Ascending aorta (tissue), 2 donors: ENCODE data around the gene C1orf52. TPM values are rescaled to one million over a fixed set of nuclear protein-coding genes. Genes with fewer than 3 reads are reported as not detected.

Source experiments
- DNase-seq, 2 donors: peaks; one replicate each; pipeline ENCODE4 v3.0.0-alpha.2; 2019; ENCODE audit warnings: low spot score in 2 of 2
- H3K27ac ChIP-seq, 2 donors: fragments of 200-600 bp; sonication (generic); one replicate each; pipeline ENCODE4 v1.5.1; 2016 to 2017; ENCODE audit warnings: mild to moderate bottlenecking in 1 of 2
- H3K27me3 ChIP-seq: fragments of 200-600 bp; sonication (generic); one replicate; pipeline ENCODE4 v1.5.1; 2017
- H3K36me3 ChIP-seq, 2 donors: fragments of 200-600 bp; sonication (generic); one replicate each; pipeline ENCODE4 v1.5.1; 2016
- H3K4me1 ChIP-seq, 2 donors: fragments of 200-600 bp; sonication (generic); one replicate each; pipeline ENCODE4 v1.5.1; 2016 to 2017; ENCODE audit warnings: mild to moderate bottlenecking in 1 of 2
- H3K4me3 ChIP-seq, 2 donors: fragments of 200-600 bp; sonication (generic); one replicate each; pipeline ENCODE4 v1.5.1; 2016 to 2017; ENCODE audit warnings: mild to moderate bottlenecking in 1 of 2
- H3K9me3 ChIP-seq, 2 donors: fragments of 200-600 bp; sonication (generic); one replicate each; pipeline ENCODE4 v1.5.1; 2016
- intact Hi-C: fragments of 100-400 bp; cut with DNase I; formaldehyde crosslinking; loops from one replicate; pipeline ENCODE4 v1.15.1; 2023
- total RNA-seq: library from RNA; depleted of rRNA; stranded (reverse); fragments of >200 nt; gene quantifications from one replicate; pipeline ENCODE4 v1.1.0, GENCODE V29; 2016
- TF ChIP-seq, protein P1 (sequence below), 3 experiments: fragments of 200-600 bp in 2 of 3; fragments of 450-650 bp in 1 of 3; sonication (generic) in 2 of 3; IDR thresholded peaks; one replicate each; pipeline ENCODE4 v1.5.1; 2016 to 2019; ENCODE audit warnings: antibody characterized with exemption in 3 of 3, mild to moderate bottlenecking in 1 of 3, moderate library complexity in 1 of 3

C1orf52 gene
- total RNA-seq, 1 donor from 2014 or later, result 2.3 TPM

DNA sequence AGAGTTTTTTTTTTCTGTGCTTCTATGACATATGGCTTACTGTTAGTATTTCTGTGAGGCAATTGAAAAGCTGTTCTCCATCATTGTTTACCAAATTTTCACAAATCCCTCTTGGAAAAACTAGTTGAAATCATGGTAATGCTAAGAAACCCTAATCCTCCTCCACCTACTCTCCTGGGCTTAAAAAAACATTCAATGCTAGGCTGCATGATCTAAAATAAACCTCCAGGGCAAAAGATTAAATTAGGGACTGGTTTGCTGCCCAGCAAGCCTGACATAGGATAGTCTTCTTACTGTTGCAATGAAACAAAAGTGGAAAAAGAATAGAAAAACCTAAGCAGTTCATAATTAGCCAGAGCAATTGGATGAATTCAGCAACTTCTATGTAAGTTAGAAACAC lies 16.1 kb downstream of the C1orf52 start:
- intact Hi-C loops, result no loop called here

DNA sequence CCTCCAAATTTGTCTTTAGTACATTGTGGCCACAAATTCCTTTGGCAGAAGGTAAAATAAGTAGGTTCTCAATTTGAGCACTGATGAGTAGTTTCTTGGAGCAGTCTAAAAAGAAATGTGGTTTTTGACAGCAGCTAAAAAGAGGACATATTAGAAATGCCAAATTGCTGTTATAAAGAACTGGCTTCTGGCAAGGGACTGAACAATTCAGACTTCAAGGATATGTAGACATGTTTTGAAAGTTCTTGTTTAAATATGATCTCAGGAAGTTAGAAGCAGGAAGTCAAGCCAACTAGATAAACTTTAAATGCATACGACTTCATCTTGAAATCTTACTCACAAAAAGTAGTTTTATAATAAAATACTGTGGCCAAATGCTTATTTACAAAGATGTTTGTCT lies 18.8 kb downstream of the C1orf52 start:
- peak overlapping the region; percentile 14 to 56 for H3K27ac ChIP-seq
- H3K4me1 ChIP-seq, result peaks cover 4 to 9% of the 10 kb centered on the region in 2 donors
- DNase-seq, result no peak
- no peak overlapping the region for H3K4me3 ChIP-seq
- no peaks in the 10 kb centered on the region for H3K9me3 ChIP-seq
- intact Hi-C loops, result no loop called here
- no peaks in the 10 kb centered on the region for H3K27me3 ChIP-seq
- TF ChIP-seq, protein P1, sequence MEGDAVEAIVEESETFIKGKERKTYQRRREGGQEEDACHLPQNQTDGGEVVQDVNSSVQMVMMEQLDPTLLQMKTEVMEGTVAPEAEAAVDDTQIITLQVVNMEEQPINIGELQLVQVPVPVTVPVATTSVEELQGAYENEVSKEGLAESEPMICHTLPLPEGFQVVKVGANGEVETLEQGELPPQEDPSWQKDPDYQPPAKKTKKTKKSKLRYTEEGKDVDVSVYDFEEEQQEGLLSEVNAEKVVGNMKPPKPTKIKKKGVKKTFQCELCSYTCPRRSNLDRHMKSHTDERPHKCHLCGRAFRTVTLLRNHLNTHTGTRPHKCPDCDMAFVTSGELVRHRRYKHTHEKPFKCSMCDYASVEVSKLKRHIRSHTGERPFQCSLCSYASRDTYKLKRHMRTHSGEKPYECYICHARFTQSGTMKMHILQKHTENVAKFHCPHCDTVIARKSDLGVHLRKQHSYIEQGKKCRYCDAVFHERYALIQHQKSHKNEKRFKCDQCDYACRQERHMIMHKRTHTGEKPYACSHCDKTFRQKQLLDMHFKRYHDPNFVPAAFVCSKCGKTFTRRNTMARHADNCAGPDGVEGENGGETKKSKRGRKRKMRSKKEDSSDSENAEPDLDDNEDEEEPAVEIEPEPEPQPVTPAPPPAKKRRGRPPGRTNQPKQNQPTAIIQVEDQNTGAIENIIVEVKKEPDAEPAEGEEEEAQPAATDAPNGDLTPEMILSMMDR (IDR thresholded peaks at IDR 0.05), result peak in 1 of 3 experiments; percentile 1
- H3K36me3 ChIP-seq, result no peaks in the 10 kb centered on the region

More for the DNA sequence above, 16.1 kb downstream of the C1orf52 start:
- H3K9me3 ChIP-seq, result no peaks in the 10 kb centered on the region
- H3K4me3 ChIP-seq, result no peak overlapping the region
- no peak for DNase-seq
- H3K4me1 ChIP-seq, result peaks cover 4 to 9% of the 10 kb centered on the region in 2 donors
- H3K27ac ChIP-seq, result no peak overlapping the region
- TF ChIP-seq, protein P1 (IDR thresholded peaks at IDR 0.05), result no peak
- H3K36me3 ChIP-seq, result no peaks in the 10 kb centered on the region
- H3K27me3 ChIP-seq, result no peaks in the 10 kb centered on the region

DNA sequence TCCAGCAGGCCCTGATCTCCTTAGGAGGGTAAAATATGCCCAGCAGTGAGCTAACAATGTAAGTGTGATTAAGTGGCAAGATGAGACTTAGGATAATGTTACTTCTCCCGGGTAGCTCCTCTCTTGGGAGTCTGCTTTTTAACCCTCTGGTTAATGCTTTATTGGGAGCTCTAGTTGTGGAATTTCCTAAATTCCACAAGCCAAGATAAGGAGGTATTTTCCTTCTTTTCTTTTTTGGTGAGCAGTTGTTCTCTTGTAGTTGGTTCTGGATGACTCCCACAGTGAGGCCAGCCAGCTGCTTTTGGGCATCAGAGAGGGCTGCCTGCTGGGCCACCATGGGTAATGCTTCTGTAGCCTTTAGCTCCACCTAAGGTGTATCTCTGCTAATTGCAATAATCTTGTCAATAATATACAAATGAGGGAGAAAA lies 19.3 kb downstream of the C1orf52 start:
- no peak for DNase-seq
- peaks cover 4 to 9% of the 10 kb centered on the region in 2 donors for H3K4me1 ChIP-seq
- no peak overlapping the region for H3K4me3 ChIP-seq
- H3K9me3 ChIP-seq, result no peaks in the 10 kb centered on the region
- H3K27ac ChIP-seq, result peak overlapping the region; percentile 14 to 56
- TF ChIP-seq, protein P1 (IDR thresholded peaks at IDR 0.05), result peak in 1 of 3 experiments; percentile 22
- no peaks in the 10 kb centered on the region for H3K27me3 ChIP-seq
- H3K36me3 ChIP-seq, result no peaks in the 10 kb centered on the region
- intact Hi-C loops, result no loop called here

DNA sequence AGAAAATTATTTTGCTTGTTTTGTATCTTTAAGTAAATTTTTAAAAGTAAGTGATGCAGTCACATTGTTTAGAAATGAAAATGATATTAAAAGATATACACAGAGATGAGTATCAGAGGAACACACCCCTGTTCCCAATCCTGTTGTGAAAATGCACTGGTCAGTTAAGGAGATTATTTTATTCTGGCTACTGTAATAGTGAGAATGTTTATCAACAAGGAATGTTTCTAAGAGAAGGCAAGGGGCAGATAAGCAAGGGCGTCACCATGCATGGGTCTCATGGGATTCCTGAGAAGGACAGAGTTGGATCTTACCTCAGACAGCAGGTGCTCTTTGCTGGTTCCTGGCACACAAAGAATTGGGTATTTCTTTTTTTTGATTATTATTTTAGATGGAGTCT lies 21.8 kb downstream of the C1orf52 start:
- Histone ChIP-seq H3K27ac (no peak overlapping the region), H3K9me3 (no peaks in the 10 kb centered on the region), H3K4me1 (peaks cover 2 to 4% of the 10 kb centered on the region in 2 donors), H3K36me3 (no peaks in the 10 kb centered on the region), H3K27me3 (no peaks in the 10 kb centered on the region), H3K4me3 (no peak overlapping the region)
- intact Hi-C loops, result no loop called here
- TF ChIP-seq, protein P1 (IDR thresholded peaks at IDR 0.05), result no peak
- no peak for DNase-seq

DNA sequence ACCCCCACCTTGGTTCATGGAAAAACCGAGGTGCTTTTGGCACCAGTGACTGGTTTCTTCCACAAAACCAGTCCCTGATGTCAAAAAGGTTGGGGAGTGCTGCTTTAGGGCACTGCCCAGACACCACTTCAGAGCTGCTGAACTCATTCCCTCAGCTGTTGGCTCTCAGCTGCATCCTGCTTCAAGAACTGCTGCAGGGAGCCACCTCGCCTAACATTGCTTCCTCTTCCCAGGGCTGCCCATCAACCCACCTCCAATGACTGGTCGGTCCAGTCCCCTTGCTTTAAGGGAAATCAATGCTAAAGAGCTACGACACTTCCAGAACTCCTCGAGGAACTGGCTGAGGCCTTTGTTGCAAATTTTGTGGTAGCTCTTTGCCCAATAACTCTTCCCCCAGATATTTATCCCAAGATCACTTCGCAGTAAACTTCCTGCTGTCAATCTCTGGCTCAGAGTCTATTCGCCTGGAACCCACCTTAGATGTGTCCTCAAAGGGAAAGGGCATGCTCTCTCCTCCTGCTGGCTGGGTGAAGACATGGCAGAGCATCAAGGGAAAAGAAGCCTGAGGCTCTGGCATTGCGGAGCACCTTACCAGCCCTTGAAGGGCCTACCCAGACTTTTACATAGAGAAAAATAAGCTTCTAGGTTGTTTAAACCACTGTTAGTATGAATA lies 29.0 kb downstream of the C1orf52 start:
- intact Hi-C loops, result no loop called here
- no peaks in the 10 kb centered on the region for H3K9me3 ChIP-seq
- H3K4me1 ChIP-seq, result no peaks in the 10 kb centered on the region
- H3K4me3 ChIP-seq, result no peak overlapping the region
- TF ChIP-seq, protein P1 (IDR thresholded peaks at IDR 0.05), result peak in 1 of 3 experiments; percentile 6
- DNase-seq, result no peak
- H3K36me3 ChIP-seq, result no peaks in the 10 kb centered on the region
- H3K27me3 ChIP-seq, result no peaks in the 10 kb centered on the region
- no peak overlapping the region for H3K27ac ChIP-seq
